GM23338 (cell line): ENCODE data around the gene FARSB. TPM values are rescaled to one million over a fixed set of nuclear protein-coding genes. Genes with fewer than 3 reads are reported as not detected.

Experiments
- ATAC-seq: fragments of 200-7000 bp; cut with Tn5 transposase; 3 replicates; pipeline ENCODE4 v1.9.1; 2020
- DNase-seq: peaks from one replicate; pipeline ENCODE4 v3.0.0-alpha.2; 2015; ENCODE audit warnings: low spot score
- H2AFZ ChIP-seq: fragments of 200-600 bp; sonication (generic); 2 replicates; pipeline ENCODE4 v1.8.0; 2016; ENCODE audit warnings: antibody characterized with exemption, mild to moderate bottlenecking, moderate library complexity
- H3F3A ChIP-seq: fragments of 200-600 bp; sonication (generic); replicated peaks from 2 replicates; pipeline ENCODE4 v1.8.0; 2017; ENCODE audit warnings: antibody characterized with exemption, mixed run types, low read depth
- H3K27ac ChIP-seq: fragments of 200-600 bp; sonication (generic); 2 replicates; pipeline ENCODE4 v1.6.1; 2016; ENCODE audit warnings: low read depth
- H3K27me3 ChIP-seq: fragments of 200-600 bp; sonication (generic); 2 replicates; pipeline ENCODE4 v1.8.0; 2016; ENCODE audit warnings: mild to moderate bottlenecking, mixed run types, moderate library complexity; ENCODE audit not compliant: insufficient read depth
- H3K36me3 ChIP-seq: fragments of 200-600 bp; sonication (generic); 2 replicates; pipeline ENCODE4 v1.8.0; 2016; ENCODE audit warnings: mild to moderate bottlenecking; ENCODE audit not compliant: insufficient read depth
- H3K4me1 ChIP-seq: fragments of 200-600 bp; sonication (generic); 2 replicates; pipeline ENCODE4 v1.8.0; 2016; ENCODE audit warnings: mild to moderate bottlenecking, moderate library complexity; ENCODE audit not compliant: insufficient read depth
- H3K4me2 ChIP-seq: fragments of 200-600 bp; sonication (generic); 2 replicates; pipeline ENCODE4 v1.7.1; 2017; ENCODE audit warnings: mixed run types
- H3K4me3 ChIP-seq: fragments of 200-600 bp; sonication (generic); 2 replicates; pipeline ENCODE4 v1.6.1; 2016; ENCODE audit warnings: mixed run types
- H3K79me2 ChIP-seq: fragments of 200-600 bp; sonication (generic); replicated peaks from 2 replicates; pipeline ENCODE4 v1.8.0; 2017; ENCODE audit warnings: mild to moderate bottlenecking; ENCODE audit not compliant: insufficient read depth
- H3K9me2 ChIP-seq: fragments of 200-600 bp; sonication (generic); 2 replicates; pipeline ENCODE4 v1.8.0; 2017; ENCODE audit not compliant: insufficient read depth
- H4K20me1 ChIP-seq: fragments of 200-600 bp; sonication (generic); replicated peaks from 2 replicates; pipeline ENCODE4 v1.8.0; 2017; ENCODE audit warnings: mild to moderate bottlenecking; ENCODE audit not compliant: insufficient read depth
- H3K27ac Mint-ChIP-seq: 2 replicates; pipeline ENCODE4 v1.8.0; 2020; ENCODE audit warnings: inconsistent platforms, mild to moderate bottlenecking, moderate library complexity, mixed read lengths
- H3K27me3 Mint-ChIP-seq: 3 replicates; pipeline ENCODE4 v1.8.0; 2022; ENCODE audit warnings: low read depth, mild to moderate bottlenecking, moderate library complexity, mixed read lengths, inconsistent platforms; ENCODE audit not compliant: insufficient read depth, poor library complexity
- H3K36me3 Mint-ChIP-seq: 3 replicates; pipeline ENCODE4 v1.8.0; 2021; ENCODE audit warnings: low read depth, mild to moderate bottlenecking, inconsistent platforms, moderate library complexity, mixed read lengths
- H3K4me1 Mint-ChIP-seq: 3 replicates; pipeline ENCODE4 v1.8.0; 2020; ENCODE audit warnings: mild to moderate bottlenecking, inconsistent platforms, mixed read lengths
- H3K4me3 Mint-ChIP-seq: 3 replicates; pipeline ENCODE4 v1.8.0; 2021; ENCODE audit warnings: moderate library complexity, mild to moderate bottlenecking, inconsistent platforms, mixed read lengths
- H3K9me3 Mint-ChIP-seq: 3 replicates; pipeline ENCODE4 v1.8.0; 2020; ENCODE audit warnings: moderate library complexity, mild to moderate bottlenecking, inconsistent platforms, mixed read lengths
- CREB1 ChIP-seq: fragments of 250-450 bp; sonication (Bioruptor Pico); IDR thresholded peaks from 2 replicates; pipeline ENCODE4 v1.5.0; 2020; ENCODE audit warnings: low read depth, mild to moderate bottlenecking, moderate library complexity
- EZH2 ChIP-seq: fragments of 200-600 bp; sonication (generic); IDR thresholded peaks from one replicate; pipeline ENCODE4 v1.8.0; 2017; ENCODE audit warnings: antibody characterized with exemption, mild to moderate bottlenecking, low read depth; ENCODE audit not compliant: unreplicated experiment
- EZH2phosphoT487 ChIP-seq: fragments of 200-600 bp; sonication (generic); IDR thresholded peaks from one replicate; pipeline ENCODE4 v1.8.1; 2018; ENCODE audit warnings: antibody characterized with exemption; ENCODE audit not compliant: unreplicated experiment
- JUNB ChIP-seq: IDR thresholded peaks from one replicate; pipeline ENCODE4 v1.6.1; 2016; ENCODE audit warnings: antibody characterized with exemption; ENCODE audit not compliant: unreplicated experiment
- NANOG ChIP-seq: IDR thresholded peaks from 2 replicates; pipeline ENCODE4 v1.6.1; 2016; ENCODE audit warnings: antibody characterized with exemption, borderline replicate concordance
- POLR2AphosphoS5 ChIP-seq: IDR thresholded peaks from 2 replicates; pipeline ENCODE4 v1.6.1; 2016; ENCODE audit warnings: antibody characterized with exemption, low read depth
- STAT1 ChIP-seq: IDR thresholded peaks from one replicate; pipeline ENCODE4 v1.6.1; 2016; ENCODE audit warnings: antibody characterized with exemption; ENCODE audit not compliant: unreplicated experiment
- ZNF114 ChIP-seq: fragments of 250-450 bp; sonication (Bioruptor Pico); IDR thresholded peaks from 2 replicates; pipeline ENCODE4 v1.5.0; 2020; ENCODE audit warnings: mild to moderate bottlenecking, moderate library complexity
- ZNF331 ChIP-seq: fragments of 250-450 bp; sonication (Bioruptor Pico); IDR thresholded peaks from 2 replicates; pipeline ENCODE4 v1.5.0; 2020; ENCODE audit warnings: low read depth, mild to moderate bottlenecking, moderate library complexity
- polyA plus RNA-seq: library from polyadenylated mRNA; unstranded; fragments of >200 nt; fragmentation: Nextera tagmentation; extraction: Ambion mirVana; gene quantifications from 2 replicates; pipeline ENCODE4 v1.2.1, GENCODE V29; 2016
- total RNA-seq: library from RNA; depleted of rRNA; stranded (reverse); fragments of >200 nt; shearing (Covaris generic); gene quantifications from 2 replicates; pipeline ENCODE4 v1.2.3, GENCODE V29; 2014
- TF ChIP-seq, protein P1 (sequence below): fragments of 250-450 bp; sonication (Bioruptor Pico); IDR thresholded peaks from 2 replicates; pipeline ENCODE4 v1.5.0; 2020; ENCODE audit warnings: mild to moderate bottlenecking, moderate library complexity
- TF ChIP-seq, protein P2 (sequence below): IDR thresholded peaks from 2 replicates; pipeline ENCODE4 v1.6.1; 2016; ENCODE audit warnings: antibody characterized with exemption
- TF ChIP-seq, protein P3 (sequence below), 2 experiments: fragments of 200-600 bp in 1 of 2; sonication (generic) in 1 of 2; conservative IDR thresholded peaks; 2 replicates each; pipeline versions ENCODE4 v1.5.1 to v1.6.1; 2016 to 2017; ENCODE audit warnings: antibody characterized with exemption in 2 of 2, low read depth in 2 of 2, mild to moderate bottlenecking in 2 of 2, moderate library complexity in 1 of 2
- TF ChIP-seq, protein P4 (sequence below): IDR thresholded peaks from one replicate; pipeline ENCODE4 v1.6.1; 2018; ENCODE audit warnings: antibody characterized with exemption; ENCODE audit not compliant: unreplicated experiment

FARSB gene
- total and polyA plus RNA-seq, 2 experiments from 2014 or later: 32.5 to 40.0 TPM

DNA sequence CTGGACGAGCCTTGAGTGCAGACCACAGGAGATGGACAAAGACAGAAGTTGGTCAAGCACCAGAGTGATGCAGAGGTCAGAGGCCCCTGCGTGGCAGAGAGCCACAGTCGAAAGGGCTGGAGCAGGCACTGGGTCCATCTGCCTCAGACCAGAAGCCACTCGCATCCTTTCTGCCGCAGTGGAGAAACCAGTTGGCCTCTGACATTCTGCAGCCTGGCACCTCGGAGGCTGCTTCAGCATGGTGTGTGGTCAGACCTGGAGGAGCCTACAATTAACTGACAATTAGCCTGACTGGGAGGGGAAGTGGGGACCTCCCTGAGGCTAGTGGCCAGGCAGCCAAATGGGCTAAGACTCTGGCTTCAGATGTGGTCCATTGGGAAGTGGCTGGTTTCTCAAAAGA lies 120.4 kb downstream of the FARSB start:
- H3K27me3 ChIP-seq: no peaks in the 10 kb centered on the region
- Mint-ChIP-seq H3K27me3 (peaks cover 8% of the 10 kb centered on the region), H3K36me3 (0 out of 3 replicates have a peak, but pooled peaks cover 7% of the 10 kb centered on the region), H3K27ac (no peak overlapping the region), H3K4me3 (no peak overlapping the region), H3K4me1 (no peaks in the 10 kb centered on the region), H3K9me3 (peaks cover 12% of the 10 kb centered on the region; the same call in 2 of the 3 replicates)
- no peaks in the 10 kb centered on the region for H3F3A ChIP-seq
- peaks cover 5% of the 10 kb centered on the region; the same call in 1 of the 2 replicates for H3K9me2 ChIP-seq
- 0 out of 2 replicates have a peak overlapping the region, but pooled peaks have one; percentile 9 for H2AFZ ChIP-seq
- no peaks in the 10 kb centered on the region for H3K36me3 ChIP-seq
- no peak for TF ChIP-seq ZNF114 (CRISPR knock-in tag)
- TF ChIP-seq, protein P1, sequence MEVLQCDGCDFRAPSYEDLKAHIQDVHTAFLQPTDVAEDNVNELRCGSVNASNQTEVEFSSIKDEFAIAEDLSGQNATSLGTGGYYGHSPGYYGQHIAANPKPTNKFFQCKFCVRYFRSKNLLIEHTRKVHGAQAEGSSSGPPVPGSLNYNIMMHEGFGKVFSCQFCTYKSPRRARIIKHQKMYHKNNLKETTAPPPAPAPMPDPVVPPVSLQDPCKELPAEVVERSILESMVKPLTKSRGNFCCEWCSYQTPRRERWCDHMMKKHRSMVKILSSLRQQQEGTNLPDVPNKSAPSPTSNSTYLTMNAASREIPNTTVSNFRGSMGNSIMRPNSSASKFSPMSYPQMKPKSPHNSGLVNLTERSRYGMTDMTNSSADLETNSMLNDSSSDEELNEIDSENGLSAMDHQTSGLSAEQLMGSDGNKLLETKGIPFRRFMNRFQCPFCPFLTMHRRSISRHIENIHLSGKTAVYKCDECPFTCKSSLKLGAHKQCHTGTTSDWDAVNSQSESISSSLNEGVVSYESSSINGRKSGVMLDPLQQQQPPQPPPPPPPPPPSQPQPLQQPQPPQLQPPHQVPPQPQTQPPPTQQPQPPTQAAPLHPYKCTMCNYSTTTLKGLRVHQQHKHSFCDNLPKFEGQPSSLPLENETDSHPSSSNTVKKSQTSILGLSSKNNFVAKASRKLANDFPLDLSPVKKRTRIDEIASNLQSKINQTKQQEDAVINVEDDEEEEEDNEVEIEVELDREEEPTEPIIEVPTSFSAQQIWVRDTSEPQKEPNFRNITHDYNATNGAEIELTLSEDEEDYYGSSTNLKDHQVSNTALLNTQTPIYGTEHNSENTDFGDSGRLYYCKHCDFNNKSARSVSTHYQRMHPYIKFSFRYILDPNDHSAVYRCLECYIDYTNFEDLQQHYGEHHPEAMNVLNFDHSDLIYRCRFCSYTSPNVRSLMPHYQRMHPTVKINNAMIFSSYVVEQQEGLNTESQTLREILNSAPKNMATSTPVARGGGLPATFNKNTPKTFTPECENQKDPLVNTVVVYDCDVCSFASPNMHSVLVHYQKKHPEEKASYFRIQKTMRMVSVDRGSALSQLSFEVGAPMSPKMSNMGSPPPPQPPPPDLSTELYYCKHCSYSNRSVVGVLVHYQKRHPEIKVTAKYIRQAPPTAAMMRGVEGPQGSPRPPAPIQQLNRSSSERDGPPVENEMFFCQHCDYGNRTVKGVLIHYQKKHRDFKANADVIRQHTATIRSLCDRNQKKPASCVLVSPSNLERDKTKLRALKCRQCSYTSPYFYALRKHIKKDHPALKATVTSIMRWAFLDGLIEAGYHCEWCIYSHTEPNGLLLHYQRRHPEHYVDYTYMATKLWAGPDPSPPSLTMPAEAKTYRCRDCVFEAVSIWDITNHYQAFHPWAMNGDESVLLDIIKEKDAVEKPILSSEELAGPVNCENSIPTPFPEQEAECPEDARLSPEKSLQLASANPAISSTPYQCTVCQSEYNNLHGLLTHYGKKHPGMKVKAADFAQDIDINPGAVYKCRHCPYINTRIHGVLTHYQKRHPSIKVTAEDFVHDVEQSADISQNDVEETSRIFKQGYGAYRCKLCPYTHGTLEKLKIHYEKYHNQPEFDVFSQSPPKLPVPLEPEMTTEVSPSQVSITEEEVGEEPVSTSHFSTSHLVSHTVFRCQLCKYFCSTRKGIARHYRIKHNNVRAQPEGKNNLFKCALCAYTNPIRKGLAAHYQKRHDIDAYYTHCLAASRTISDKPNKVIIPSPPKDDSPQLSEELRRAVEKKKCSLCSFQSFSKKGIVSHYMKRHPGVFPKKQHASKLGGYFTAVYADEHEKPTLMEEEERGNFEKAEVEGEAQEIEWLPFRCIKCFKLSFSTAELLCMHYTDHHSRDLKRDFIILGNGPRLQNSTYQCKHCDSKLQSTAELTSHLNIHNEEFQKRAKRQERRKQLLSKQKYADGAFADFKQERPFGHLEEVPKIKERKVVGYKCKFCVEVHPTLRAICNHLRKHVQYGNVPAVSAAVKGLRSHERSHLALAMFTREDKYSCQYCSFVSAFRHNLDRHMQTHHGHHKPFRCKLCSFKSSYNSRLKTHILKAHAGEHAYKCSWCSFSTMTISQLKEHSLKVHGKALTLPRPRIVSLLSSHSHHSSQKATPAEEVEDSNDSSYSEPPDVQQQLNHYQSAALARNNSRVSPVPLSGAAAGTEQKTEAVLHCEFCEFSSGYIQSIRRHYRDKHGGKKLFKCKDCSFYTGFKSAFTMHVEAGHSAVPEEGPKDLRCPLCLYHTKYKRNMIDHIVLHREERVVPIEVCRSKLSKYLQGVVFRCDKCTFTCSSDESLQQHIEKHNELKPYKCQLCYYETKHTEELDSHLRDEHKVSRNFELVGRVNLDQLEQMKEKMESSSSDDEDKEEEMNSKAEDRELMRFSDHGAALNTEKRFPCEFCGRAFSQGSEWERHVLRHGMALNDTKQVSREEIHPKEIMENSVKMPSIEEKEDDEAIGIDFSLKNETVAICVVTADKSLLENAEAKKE: no peak
- TF ChIP-seq EZH2phosphoT487: no peak
- TF ChIP-seq, protein P2, sequence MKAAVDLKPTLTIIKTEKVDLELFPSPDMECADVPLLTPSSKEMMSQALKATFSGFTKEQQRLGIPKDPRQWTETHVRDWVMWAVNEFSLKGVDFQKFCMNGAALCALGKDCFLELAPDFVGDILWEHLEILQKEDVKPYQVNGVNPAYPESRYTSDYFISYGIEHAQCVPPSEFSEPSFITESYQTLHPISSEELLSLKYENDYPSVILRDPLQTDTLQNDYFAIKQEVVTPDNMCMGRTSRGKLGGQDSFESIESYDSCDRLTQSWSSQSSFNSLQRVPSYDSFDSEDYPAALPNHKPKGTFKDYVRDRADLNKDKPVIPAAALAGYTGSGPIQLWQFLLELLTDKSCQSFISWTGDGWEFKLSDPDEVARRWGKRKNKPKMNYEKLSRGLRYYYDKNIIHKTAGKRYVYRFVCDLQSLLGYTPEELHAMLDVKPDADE: no peak
- TF ChIP-seq, protein P3, sequence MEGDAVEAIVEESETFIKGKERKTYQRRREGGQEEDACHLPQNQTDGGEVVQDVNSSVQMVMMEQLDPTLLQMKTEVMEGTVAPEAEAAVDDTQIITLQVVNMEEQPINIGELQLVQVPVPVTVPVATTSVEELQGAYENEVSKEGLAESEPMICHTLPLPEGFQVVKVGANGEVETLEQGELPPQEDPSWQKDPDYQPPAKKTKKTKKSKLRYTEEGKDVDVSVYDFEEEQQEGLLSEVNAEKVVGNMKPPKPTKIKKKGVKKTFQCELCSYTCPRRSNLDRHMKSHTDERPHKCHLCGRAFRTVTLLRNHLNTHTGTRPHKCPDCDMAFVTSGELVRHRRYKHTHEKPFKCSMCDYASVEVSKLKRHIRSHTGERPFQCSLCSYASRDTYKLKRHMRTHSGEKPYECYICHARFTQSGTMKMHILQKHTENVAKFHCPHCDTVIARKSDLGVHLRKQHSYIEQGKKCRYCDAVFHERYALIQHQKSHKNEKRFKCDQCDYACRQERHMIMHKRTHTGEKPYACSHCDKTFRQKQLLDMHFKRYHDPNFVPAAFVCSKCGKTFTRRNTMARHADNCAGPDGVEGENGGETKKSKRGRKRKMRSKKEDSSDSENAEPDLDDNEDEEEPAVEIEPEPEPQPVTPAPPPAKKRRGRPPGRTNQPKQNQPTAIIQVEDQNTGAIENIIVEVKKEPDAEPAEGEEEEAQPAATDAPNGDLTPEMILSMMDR (conservative IDR thresholded peaks at IDR 0.05; ENCODE audit: low read depth in 2 of 2): no peak
- TF ChIP-seq, protein P4, sequence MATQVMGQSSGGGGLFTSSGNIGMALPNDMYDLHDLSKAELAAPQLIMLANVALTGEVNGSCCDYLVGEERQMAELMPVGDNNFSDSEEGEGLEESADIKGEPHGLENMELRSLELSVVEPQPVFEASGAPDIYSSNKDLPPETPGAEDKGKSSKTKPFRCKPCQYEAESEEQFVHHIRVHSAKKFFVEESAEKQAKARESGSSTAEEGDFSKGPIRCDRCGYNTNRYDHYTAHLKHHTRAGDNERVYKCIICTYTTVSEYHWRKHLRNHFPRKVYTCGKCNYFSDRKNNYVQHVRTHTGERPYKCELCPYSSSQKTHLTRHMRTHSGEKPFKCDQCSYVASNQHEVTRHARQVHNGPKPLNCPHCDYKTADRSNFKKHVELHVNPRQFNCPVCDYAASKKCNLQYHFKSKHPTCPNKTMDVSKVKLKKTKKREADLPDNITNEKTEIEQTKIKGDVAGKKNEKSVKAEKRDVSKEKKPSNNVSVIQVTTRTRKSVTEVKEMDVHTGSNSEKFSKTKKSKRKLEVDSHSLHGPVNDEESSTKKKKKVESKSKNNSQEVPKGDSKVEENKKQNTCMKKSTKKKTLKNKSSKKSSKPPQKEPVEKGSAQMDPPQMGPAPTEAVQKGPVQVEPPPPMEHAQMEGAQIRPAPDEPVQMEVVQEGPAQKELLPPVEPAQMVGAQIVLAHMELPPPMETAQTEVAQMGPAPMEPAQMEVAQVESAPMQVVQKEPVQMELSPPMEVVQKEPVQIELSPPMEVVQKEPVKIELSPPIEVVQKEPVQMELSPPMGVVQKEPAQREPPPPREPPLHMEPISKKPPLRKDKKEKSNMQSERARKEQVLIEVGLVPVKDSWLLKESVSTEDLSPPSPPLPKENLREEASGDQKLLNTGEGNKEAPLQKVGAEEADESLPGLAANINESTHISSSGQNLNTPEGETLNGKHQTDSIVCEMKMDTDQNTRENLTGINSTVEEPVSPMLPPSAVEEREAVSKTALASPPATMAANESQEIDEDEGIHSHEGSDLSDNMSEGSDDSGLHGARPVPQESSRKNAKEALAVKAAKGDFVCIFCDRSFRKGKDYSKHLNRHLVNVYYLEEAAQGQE: no peak
- no peak for TF ChIP-seq ZNF331 (CRISPR knock-in tag)
- TF ChIP-seq JUNB: no peak
- no peak for TF ChIP-seq POLR2AphosphoS5
- TF ChIP-seq STAT1: no peak
- no peak for TF ChIP-seq EZH2
- TF ChIP-seq NANOG: no peak
- TF ChIP-seq CREB1: no peak
- H3K4me1 ChIP-seq: no peaks in the 10 kb centered on the region
- DNase-seq: no peak
- no peaks in the 10 kb centered on the region for H3K79me2 ChIP-seq
- ATAC-seq: peak; percentile 48; the same call in 2 of the 3 replicates
- H3K27ac ChIP-seq: no peak overlapping the region
- H4K20me1 ChIP-seq: no peaks in the 10 kb centered on the region
- H3K4me3 ChIP-seq: no peak overlapping the region
- no peak overlapping the region for H3K4me2 ChIP-seq
